B cell (primary cell): ENCODE data around the gene VSTM2B. TPM values are rescaled to one million over a fixed set of nuclear protein-coding genes. Genes with fewer than 3 reads are reported as not detected.
"Not testable (repeated sequence)": the region's sequence is repeated elsewhere in the genome, so short reads cannot be mapped to it uniquely, and the experiment has no call there.

Source experiments
- ATAC-seq: fragments of 200-7000 bp; cut with Tn5 transposase; one replicate; pipeline ENCODE4 v1.10.0; 2021; ENCODE audit warnings: low read depth, mild to moderate bottlenecking, moderate number of reproducible peaks, moderate library complexity
- CTCF ChIA-PET: fragments of 350-600 bp; sonication (Branson Sonifier 250); formaldehyde crosslinking; loops from one replicate; lab custom pipeline; 2021; ENCODE audit warnings: antibody characterized with exemption, inconsistent platforms; lab: Charles Lee
- POLR2A ChIA-PET: fragments of 350-600 bp; sonication (Branson Sonifier 250); formaldehyde crosslinking; loops from one replicate; lab custom pipeline; 2021; ENCODE audit warnings: antibody characterized with exemption; lab: Charles Lee
- DNase-seq: peaks from one replicate; pipeline ENCODE4 v3.0.0; 2013
- H2AFZ ChIP-seq: 2 replicates; pipeline ENCODE4 v1.6.1; 2012; ENCODE audit warnings: mild to moderate bottlenecking, low read depth, low read length; ENCODE audit not compliant: insufficient read depth, poor library complexity, severe bottlenecking
- H3K27ac ChIP-seq, 2 donors: 1 replicate in 1 of 2; 2 replicates in 1 of 2; pipeline ENCODE4 v1.5.1; 2012 to 2013; ENCODE audit warnings: low read length in 2 of 2, mild to moderate bottlenecking in 2 of 2, moderate library complexity in 1 of 2
- H3K27me3 ChIP-seq, 4 experiments: fragments of 200-600 bp in 1 of 4; sonication (generic) in 1 of 4; replicated peaks in 1 of 4; 1 replicate in 2 of 4; 2 replicates in 2 of 4; pipeline versions ENCODE4 v1.6.1 to v1.7.0; 2013 to 2016; ENCODE audit warnings: low read length in 3 of 4, mild to moderate bottlenecking in 2 of 4, mixed read lengths in 1 of 4, moderate library complexity in 1 of 4; ENCODE audit not compliant: insufficient read depth in 4 of 4, control insufficient read depth in 3 of 4; ENCODE audit errors: control extremely low read depth in 1 of 4
- H3K36me3 ChIP-seq, 2 experiments: replicated peaks in 1 of 2; 1 replicate in 1 of 2; 2 replicates in 1 of 2; pipeline versions ENCODE4 v1.6.1 to v1.7.1; 2013; ENCODE audit warnings: low read length in 1 of 2; ENCODE audit not compliant: insufficient read depth in 2 of 2, control insufficient read depth in 1 of 2; ENCODE audit errors: control extremely low read depth in 1 of 2, extremely low read depth in 1 of 2
- H3K4me1 ChIP-seq, 2 donors: fragments of 200-600 bp in 1 of 2; sonication (generic) in 1 of 2; 1 replicate in 1 of 2; 2 replicates in 1 of 2; pipeline versions ENCODE4 v1.5.1 to v1.6.1; 2013 to 2017; ENCODE audit warnings: low read length in 2 of 2; ENCODE audit not compliant: control insufficient read depth in 2 of 2, insufficient read depth in 2 of 2
- H3K4me2 ChIP-seq: replicated peaks from 2 replicates; pipeline ENCODE3; 2012; ENCODE audit warnings: mild to moderate bottlenecking, low read depth, low read length; ENCODE audit not compliant: poor library complexity, severe bottlenecking
- H3K4me3 ChIP-seq, 5 experiments: fragments of 200-600 bp in 1 of 5; sonication (generic) in 1 of 5; 1 replicate in 3 of 5; 2 replicates in 2 of 5; pipeline versions ENCODE4 v1.5.1 to v1.7.0; 2011 to 2016; ENCODE audit warnings: low read length in 4 of 5, mild to moderate bottlenecking in 4 of 5, low read depth in 2 of 5, control low read depth in 1 of 5, moderate library complexity in 1 of 5; ENCODE audit not compliant: insufficient read depth in 1 of 5; ENCODE audit errors: control extremely low read depth in 1 of 5, extremely low read depth in 1 of 5
- H3K79me2 ChIP-seq: fragments of 200-600 bp; sonication (generic); one replicate; pipeline ENCODE4 v1.6.0; 2016; ENCODE audit warnings: low read length; ENCODE audit not compliant: control insufficient read depth, insufficient read depth
- H3K9ac ChIP-seq: fragments of 200-600 bp; sonication (generic); 2 replicates; pipeline ENCODE4 v1.6.1; 2017; ENCODE audit warnings: mild to moderate bottlenecking, low read length, moderate library complexity
- H3K9me3 ChIP-seq, 3 donors: one replicate each; pipeline versions ENCODE4 v1.6.1 to v1.7.1; 2013; ENCODE audit warnings: low read length in 2 of 3; ENCODE audit not compliant: control insufficient read depth in 2 of 3, insufficient read depth in 1 of 3; ENCODE audit errors: control extremely low read depth in 1 of 3
- H4K20me1 ChIP-seq: 2 replicates; pipeline ENCODE4 v1.6.0; 2012; ENCODE audit warnings: mild to moderate bottlenecking, low read length; ENCODE audit not compliant: insufficient read depth, control insufficient read depth, poor library complexity, severe bottlenecking
- H3K27ac Mint-ChIP-seq: one replicate; pipeline ENCODE4 v1.8.0; 2021; ENCODE audit warnings: mixed read lengths
- H3K27me3 Mint-ChIP-seq: one replicate; pipeline ENCODE4 v1.8.0; 2021; ENCODE audit warnings: mixed read lengths
- H3K4me1 Mint-ChIP-seq: one replicate; pipeline ENCODE4 v1.8.0; 2021; ENCODE audit warnings: mixed read lengths
- H3K4me3 Mint-ChIP-seq: one replicate; pipeline ENCODE4 v1.8.0; 2021; ENCODE audit warnings: mixed read lengths
- H3K9me3 Mint-ChIP-seq: one replicate; pipeline ENCODE4 v1.8.0; 2022; ENCODE audit warnings: mixed read lengths; ENCODE audit not compliant: insufficient read depth
- CTCF ChIP-seq: fragments of 200-600 bp; IDR thresholded peaks from one replicate; pipeline ENCODE4 v1.8.0; 2022; ENCODE audit warnings: antibody characterized with exemption, mild to moderate bottlenecking
- EZH2 ChIP-seq: IDR thresholded peaks from 2 replicates; pipeline ENCODE4 v1.6.1; 2012; ENCODE audit warnings: borderline replicate concordance, low read depth, mild to moderate bottlenecking, moderate library complexity, low read length; ENCODE audit not compliant: insufficient read depth, poor library complexity, severe bottlenecking
- WGBS: methylation state at CpG from one replicate; pipeline ENCODE4 v1.1.5; 2013; ENCODE audit warnings: missing lambda C conversion rate; ENCODE audit not compliant: insufficient coverage; 5-methylcytosine and 5-hydroxymethylcytosine counted together
- intact Hi-C: fragments of 100-400 bp; cut with micrococcal nuclease; formaldehyde crosslinking; loops from one replicate; pipeline ENCODE4 v1.10.0; 2022
- polyA plus RNA-seq: library from polyadenylated mRNA; depleted of rRNA; stranded (reverse); fragments of >200 nt; gene quantifications from 2 replicates; pipeline ENCODE4 v1.2.3, GENCODE V29; 2012
- total RNA-seq, 2 donors: library from RNA; stranded (reverse); fragments of 120-200 nt in 1 of 2; gene quantifications; 1 replicate in 1 of 2; 2 replicates in 1 of 2; pipeline versions ENCODE4 v1.2.3 to v1.2.4, GENCODE V29; 2013 to 2022

VSTM2B gene
- total and polyA plus RNA-seq, 2 donors (not counting 1 experiment from before 2014, with no cell fraction given): not detected

- no peak overlapping the region for H3K27ac Mint-ChIP-seq
- ATAC-seq (no peak), DNase-seq (no peak)
- H3K27ac ChIP-seq: no peak overlapping the region
- 66% methylated on average over 6 of the region's 6 CpGs for WGBS
- peaks cover 9% of the 10 kb centered on the region for H3K9me3 Mint-ChIP-seq
- H3K4me2 ChIP-seq: no peak overlapping the region
- H3K4me3 ChIP-seq: no peak overlapping the region
- no peak overlapping the region for H2AFZ ChIP-seq
- H3K27me3 Mint-ChIP-seq: peaks cover 12% of the 10 kb centered on the region
- H3K4me1 Mint-ChIP-seq: no peaks in the 10 kb centered on the region
- no peaks in the 10 kb centered on the region for H3K36me3 ChIP-seq
- H4K20me1 ChIP-seq: no peaks in the 10 kb centered on the region
- intact Hi-C loops: no loop called here
- H3K27me3 ChIP-seq: no peaks in the 10 kb centered on the region
- H3K9me3 ChIP-seq: peaks cover 0 to 32% (median 12%) of the 10 kb centered on the region in 3 donors
- H3K79me2 ChIP-seq: no peaks in the 10 kb centered on the region
- no peak overlapping the region for H3K9ac ChIP-seq
- CTCF ChIA-PET: no interaction called here
- no peak overlapping the region for H3K4me3 Mint-ChIP-seq
- no peaks in the 10 kb centered on the region for H3K4me1 ChIP-seq
- POLR2A ChIA-PET: no interaction called here
- TF ChIP-seq CTCF: no peak
- TF ChIP-seq EZH2: no peak
Observed at GRCh38 chr19:29484876-29485275, 40.9 kb upstream of the VSTM2B start.

- no peak overlapping the region for H3K4me2 ChIP-seq
- no peak overlapping the region for H3K27ac Mint-ChIP-seq
- ATAC-seq (no peak), DNase-seq (no peak)
- ChIA-PET CTCF (no interaction called here), POLR2A (no interaction called here)
- no peak overlapping the region for H3K4me3 Mint-ChIP-seq
- no peaks in the 10 kb centered on the region for H3K36me3 ChIP-seq
- no peak overlapping the region for H3K27ac ChIP-seq
- H3K4me3 ChIP-seq: no peak overlapping the region
- no peaks in the 10 kb centered on the region for H3K4me1 Mint-ChIP-seq
- peaks cover 16% of the 10 kb centered on the region for H3K27me3 Mint-ChIP-seq
- TF ChIP-seq CTCF (no peak), EZH2 (no peak)
- H3K27me3 ChIP-seq: no peaks in the 10 kb centered on the region
- peaks cover 0 to 30% (median 11%) of the 10 kb centered on the region in 3 donors for H3K9me3 ChIP-seq
- no peak overlapping the region for H3K9ac ChIP-seq
- H3K4me1 ChIP-seq: no peaks in the 10 kb centered on the region
- H3K9me3 Mint-ChIP-seq: peaks cover 9% of the 10 kb centered on the region
- no peaks in the 10 kb centered on the region for H4K20me1 ChIP-seq
- WGBS: 65% methylated on average over 4 of the region's 7 CpGs
- H2AFZ ChIP-seq: no peak overlapping the region
- intact Hi-C loops: no loop called here
- no peaks in the 10 kb centered on the region for H3K79me2 ChIP-seq
Observed at GRCh38 chr19:29485293-29485692, 40.5 kb upstream of the VSTM2B start.

- H4K20me1 ChIP-seq, H3K27ac Mint-ChIP-seq, H3K9me3 Mint-ChIP-seq, H2AFZ ChIP-seq, CTCF ChIA-PET, H3K4me3 ChIP-seq, H3K36me3 ChIP-seq, H3K27me3 ChIP-seq, POLR2A ChIA-PET, H3K79me2 ChIP-seq, H3K9ac ChIP-seq, H3K4me1 Mint-ChIP-seq, H3K4me3 Mint-ChIP-seq, DNase-seq, H3K4me1 ChIP-seq, intact Hi-C loops, ATAC-seq, H3K4me2 ChIP-seq, H3K27ac ChIP-seq: not testable (repeated sequence)
- 90% methylated on average over 3 of the region's 9 CpGs for WGBS
- peaks cover 19% of the 10 kb centered on the region for H3K27me3 Mint-ChIP-seq
- H3K9me3 ChIP-seq: peaks cover 0 to 29% (median 0%) of the 10 kb centered on the region in 3 donors
Observed at GRCh38 chr19:29486961-29487360, 38.8 kb upstream of the VSTM2B start.
